Stimulated activated CD4-positive, alpha-beta T cell treated with anti-CD3 and anti-CD28 coated beads, Interleukin-1b, Interleukin-23, amount 100 ng/mL, for 48 hours (primary cell): ENCODE measurements around the gene RAB7B.

Experiments used
- DNase-seq: peaks from one replicate; pipeline ENCODE4 v3.0.0-alpha.2; 2020

Gene RAB7B

DNA sequence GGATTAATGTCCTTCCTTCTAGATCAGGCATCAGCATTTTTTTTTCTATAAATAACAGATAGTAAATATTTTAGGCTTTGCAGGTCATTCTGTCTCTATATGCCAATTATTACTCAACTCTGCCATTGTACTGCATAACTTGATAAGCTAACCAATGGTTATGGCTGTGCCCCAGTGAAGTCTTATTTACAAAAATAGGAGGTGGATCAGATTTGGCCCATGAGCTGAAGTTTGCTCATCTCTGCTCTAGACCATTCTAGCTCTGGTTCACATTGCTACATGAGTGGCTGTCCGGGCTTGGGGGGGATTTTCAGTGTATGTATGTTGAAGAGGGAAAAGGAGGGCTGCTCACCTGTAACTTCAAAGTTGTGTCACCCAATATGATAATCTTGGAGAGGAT is 10.1 kb downstream of the RAB7B start:
- no peak for DNase-seq

DNA sequence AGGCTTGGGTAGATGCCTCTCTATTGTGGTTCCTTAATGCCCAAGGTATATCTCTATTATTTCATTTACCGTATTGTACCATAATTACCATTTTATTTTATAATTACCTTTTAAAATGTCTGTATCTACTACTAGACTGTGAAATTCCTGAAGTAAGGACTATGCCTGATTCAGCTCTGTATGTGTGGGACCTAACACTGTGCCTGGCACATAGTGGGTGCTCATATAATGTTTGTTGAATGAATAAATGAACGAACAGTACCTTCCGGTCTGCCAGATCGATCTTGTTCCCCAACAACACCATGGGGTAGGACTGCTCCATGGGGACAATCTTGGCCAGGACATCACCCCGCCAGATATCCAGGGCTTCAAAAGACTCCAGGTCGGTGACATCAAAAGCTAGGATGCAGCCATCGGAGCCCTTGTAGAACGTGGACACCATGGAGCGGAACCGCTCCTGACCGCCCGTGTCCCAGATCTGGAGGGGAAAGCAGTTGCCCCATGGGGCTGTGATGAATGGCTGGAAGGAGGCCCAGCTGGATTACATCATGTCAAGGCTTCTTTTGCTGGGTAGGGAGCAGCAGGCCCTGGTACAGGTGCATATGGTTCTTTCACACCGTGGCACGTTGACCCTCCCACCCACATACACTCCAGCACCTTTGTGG is 10.8 kb downstream of the RAB7B start:
- DNase-seq = no peak

- DNase-seq = no peak
Observed at GRCh38 chr1:205991237-205991636, 12.0 kb downstream of the RAB7B start.

DNA sequence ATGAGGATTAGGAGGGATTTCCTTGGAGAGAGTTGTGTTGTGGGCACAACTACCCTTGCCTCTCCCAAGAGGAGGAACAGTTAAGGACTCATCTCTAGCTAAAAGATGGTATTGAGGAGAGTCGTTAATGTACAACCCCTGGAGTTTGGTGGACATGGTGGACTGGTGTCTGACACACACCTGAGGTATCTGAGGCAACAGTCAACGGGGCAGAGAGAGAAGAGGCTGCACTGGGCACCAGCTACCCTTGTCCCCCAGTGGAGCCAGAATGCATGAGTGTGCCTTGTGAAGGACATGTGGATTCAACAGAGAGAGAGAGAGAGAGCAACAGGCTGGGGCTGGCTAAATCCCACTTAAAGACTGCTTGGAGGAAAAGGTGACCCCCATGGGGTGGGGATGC is 13.0 kb downstream of the RAB7B start:
- no peak for DNase-seq

DNA sequence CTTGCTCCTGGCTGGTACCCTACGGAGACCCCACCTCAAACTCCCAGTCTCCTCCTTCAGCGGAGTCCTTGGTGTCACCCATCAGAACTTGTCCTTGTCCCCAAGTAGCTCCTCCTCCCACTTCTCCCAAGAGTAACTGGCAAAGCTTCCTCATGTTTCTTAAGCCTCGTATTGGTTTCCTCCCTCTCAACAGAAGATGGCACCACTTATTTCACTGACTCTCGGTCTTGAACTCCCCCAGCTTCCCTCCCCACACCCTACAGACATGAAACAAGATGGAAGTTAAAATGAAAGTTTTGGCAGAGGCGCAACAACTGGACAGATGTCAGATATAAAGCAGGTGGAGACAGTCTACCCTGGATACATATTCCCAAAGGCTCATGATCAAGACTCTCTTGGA is 13.4 kb downstream of the RAB7B start:
- no peak for DNase-seq

GRCh38 chr1:205988585-205988995 is 14.6 kb downstream of the RAB7B start:
- no peak for DNase-seq

DNA sequence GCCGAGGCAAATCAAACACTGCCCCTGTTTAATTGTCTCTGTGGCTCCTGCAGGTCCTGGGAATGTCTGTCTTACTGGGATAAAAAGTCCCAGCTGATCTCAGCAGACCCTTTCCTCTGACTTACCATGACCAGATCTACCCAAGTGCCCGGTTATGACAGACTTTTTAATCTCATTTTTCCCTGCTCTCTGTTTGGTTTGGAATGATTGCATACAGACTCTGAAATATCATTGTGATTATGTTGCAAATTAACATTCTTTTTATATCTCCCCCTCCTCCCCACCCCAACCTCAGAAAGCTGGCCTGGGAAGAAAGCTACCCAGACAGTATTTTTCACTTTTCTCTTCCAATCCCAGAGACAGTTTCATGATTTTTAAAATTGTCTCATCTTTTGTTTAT is 16.3 kb downstream of the RAB7B start:
- DNase-seq = no peak

GRCh38 chr1:205986292-205986691 is 16.9 kb downstream of the RAB7B start:
- no peak for DNase-seq

- DNase-seq = no peak
Observed at GRCh38 chr1:205985330-205986005, 17.7 kb downstream of the RAB7B start.

- DNase-seq = peak; percentile 36
Observed at GRCh38 chr1:205983925-205984725, 19.1 kb downstream of the RAB7B start.

GRCh38 chr1:205981257-205981656 is 21.9 kb downstream of the RAB7B start:
- DNase-seq = no peak

DNA sequence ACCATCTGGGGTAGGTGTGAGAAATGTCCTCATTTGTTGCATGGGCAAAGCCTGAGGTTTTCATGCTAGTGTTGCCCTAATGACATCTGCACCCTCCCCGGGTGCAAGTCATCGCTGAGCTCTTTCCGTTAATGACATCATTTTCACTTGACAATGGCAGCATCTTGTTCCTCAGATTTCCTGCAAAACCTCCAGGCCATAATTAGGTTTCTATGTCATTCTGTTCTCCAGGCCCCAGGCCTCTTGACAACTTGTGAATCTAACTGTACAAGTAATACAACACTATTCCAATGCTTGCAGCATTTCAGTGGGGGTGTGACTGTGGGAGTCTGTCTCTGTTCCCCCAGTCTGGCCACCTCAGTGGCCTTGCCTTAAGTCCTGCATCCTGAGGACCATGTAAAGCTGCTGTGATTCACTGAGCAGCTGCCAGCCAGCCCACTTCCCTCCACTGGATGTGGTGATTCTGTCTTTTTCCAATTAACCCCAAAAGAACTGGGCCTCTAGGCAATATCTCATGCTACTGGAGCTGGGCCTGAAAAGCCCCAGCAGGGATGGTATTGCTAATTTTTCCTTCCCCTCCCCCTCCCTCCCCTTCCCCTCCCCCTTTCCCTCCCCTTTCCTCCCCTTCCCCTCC is 22.8 kb downstream of the RAB7B start:
- DNase-seq = no peak

DNA sequence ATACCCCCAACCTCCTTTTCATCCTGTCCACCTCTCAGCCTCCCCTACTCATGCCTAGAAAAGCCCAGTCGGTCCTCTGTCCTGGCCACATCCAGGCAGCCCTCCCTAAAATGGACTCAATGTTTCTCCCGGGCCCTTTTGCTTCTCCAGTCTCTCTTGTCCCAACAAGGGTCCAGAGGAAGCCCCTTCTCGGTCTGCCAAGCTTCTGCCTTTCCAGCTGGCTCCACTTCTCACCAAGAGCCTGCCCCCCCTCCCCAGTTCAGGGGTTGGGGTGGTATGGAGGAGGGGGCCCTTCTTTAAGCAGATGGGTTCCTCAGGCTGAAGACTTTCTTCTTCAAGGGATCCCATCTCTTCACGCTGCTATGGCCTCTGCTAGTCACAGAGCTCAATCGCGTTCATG is 23.9 kb downstream of the RAB7B start:
- DNase-seq = no peak

GRCh38 chr1:205978676-205979075 is 24.5 kb downstream of the RAB7B start:
- no peak for DNase-seq

GRCh38 chr1:205977402-205978014 is 25.7 kb downstream of the RAB7B start:
- DNase-seq = peak; percentile 74

DNA sequence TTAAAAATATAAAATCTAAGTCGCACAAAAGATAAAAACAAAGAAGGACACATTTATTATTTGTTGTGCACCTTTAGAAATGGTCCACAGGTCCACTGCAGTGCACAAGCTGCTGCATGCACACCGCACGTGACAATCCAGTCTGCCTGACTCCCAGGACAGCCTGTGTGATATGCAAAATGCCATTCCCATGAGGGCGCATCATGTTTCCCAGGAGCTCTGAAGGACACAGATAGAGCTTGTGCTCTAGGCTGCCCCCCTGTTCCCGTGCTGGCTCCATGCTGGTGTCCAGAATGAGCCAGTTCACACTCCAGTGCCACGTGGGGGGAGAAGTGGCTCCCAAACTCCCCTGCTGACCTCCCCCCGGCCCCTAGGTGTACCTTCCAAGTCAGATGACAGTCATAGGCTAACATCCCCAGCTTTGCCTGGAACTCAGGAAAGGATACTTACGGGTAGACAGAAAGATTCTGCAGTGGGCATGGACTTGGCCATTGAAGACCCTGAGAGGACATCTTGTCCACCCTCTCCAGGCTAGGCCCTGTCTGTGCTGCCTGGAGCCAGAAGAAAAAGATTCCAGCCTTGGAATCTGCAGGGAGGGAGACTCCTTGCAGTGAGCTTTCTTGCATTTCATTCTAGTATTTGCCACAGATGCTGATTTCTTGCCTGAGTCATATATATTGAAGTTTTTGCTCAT is 26.3 kb downstream of the RAB7B start:
- no peak for DNase-seq

DNA sequence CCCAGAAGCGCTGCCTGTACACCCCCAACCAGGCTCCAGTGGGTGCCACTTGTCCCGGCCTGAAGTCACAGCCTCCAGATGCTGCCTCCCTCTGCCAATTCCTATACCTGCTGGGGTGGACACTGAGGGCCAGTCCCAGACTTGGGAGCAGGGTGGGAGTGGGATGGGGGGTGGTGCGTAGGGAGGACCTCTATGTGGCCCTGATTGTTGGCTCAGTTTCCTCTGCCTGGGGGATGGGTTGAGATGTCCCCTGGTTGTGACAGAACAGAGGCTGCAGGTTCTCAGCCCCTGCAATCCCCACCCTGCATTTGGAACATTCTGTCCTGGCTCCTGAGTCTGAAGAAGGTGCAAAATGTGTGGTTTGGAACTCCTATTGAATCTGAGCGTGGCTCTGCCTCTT is 27.2 kb downstream of the RAB7B start:
- DNase-seq = no peak

GRCh38 chr1:205975387-205975998 is 27.7 kb downstream of the RAB7B start:
- no peak for DNase-seq

GRCh38 chr1:205974712-205975111 is 28.5 kb downstream of the RAB7B start:
- no peak for DNase-seq

DNA sequence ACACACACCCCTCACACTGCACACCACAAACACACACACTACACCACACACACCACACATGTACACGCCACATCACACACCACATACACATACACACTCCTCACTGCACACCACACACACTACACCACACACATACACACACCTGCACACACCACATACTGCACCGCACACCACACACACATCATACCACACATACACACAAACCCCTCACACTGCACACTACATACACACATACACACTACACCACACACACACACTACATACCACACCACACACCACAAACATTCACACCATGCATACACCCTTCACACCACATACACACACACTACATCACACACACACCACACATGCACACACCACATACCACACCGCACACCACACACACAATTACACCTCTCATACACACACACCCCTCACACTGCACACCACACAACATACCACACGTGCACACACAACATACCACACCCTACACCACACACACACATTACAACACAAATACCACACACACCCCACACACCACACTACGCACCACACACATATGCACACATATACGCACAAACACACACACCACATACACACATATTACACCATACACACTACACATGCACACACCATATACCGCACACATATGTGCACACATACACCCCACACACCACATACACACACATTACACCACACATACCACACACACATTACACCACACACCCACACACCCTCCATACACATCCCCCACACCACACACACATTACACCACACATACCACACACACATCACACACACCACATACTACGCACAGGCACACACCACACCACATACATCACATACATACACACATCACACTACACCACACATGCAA is 29.6 kb downstream of the RAB7B start:
- DNase-seq = no peak
